Stimulated activated CD8-positive, alpha-beta memory T cell treated with anti-CD3 and anti-CD28 coated beads, Interleukin-12 subunit alpha, Interleukin-12 subunit beta, amount 100 ng/mL, for 24 hours (primary cell): ENCODE data around the gene P2RY2.
"Not testable (repeated sequence)": the region's sequence is repeated elsewhere in the genome, so short reads cannot be mapped to it uniquely, and the experiment has no call there.

Source experiments
- DNase-seq: peaks from one replicate; pipeline ENCODE4 v3.0.0-alpha.2; 2020; ENCODE audit errors: extremely low read depth

P2RY2 gene

GRCh38 chr11:73267906-73268540 is 49.9 kb downstream of the P2RY2 start:
- DNase-seq: no peak

- DNase-seq: no peak
Observed at GRCh38 chr11:73268671-73269271, 50.7 kb downstream of the P2RY2 start.

GRCh38 chr11:73269459-73270015 is 51.5 kb downstream of the P2RY2 start:
- no peak for DNase-seq

GRCh38 chr11:73270016-73270854 is 52.2 kb downstream of the P2RY2 start:
- DNase-seq: no peak

DNA sequence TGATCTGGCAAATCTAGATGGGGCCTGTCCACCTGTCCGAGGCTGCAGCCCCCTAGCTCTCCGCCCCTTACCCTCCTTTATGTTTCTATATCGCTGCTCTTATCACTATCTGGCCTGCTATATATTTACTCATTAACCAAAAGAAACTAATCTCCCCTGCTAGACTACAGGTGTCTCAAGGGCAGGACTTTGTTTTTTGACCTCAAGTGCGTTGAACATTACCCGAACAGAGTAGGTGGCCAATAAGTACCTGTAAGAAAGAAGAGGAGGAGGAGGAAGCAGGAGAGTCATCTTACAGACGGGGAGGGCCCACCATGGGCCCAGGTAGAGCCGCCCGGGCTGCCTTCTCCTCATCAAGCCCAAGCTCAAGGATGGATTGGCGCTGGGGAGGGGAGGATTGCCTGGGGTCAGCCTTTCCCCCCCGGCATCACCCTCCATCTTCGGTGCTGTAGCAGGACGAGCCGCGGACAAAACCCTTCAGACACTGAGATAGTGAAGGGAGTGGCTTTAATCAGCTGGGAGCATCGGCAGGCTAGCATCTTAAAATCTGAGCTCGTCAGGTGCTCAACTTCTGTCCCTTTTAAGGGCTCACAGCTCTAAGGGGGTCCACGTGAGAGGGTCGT is 52.9 kb downstream of the P2RY2 start:
- no peak for DNase-seq

GRCh38 chr11:73271478-73271865 is 53.4 kb downstream of the P2RY2 start:
- DNase-seq: not testable (repeated sequence)

- DNase-seq: no peak
Observed at GRCh38 chr11:73271936-73272679, 54.0 kb downstream of the P2RY2 start, which contains the start of gene P2RY6. Gene P2RY6, plus strand, starts transcription at chr11:73272338. Its CDS starts 24,181 bp downstream, at chr11:73296519.

GRCh38 chr11:73272680-73273038 is 54.6 kb downstream of the P2RY2 start:
- no peak for DNase-seq

DNA sequence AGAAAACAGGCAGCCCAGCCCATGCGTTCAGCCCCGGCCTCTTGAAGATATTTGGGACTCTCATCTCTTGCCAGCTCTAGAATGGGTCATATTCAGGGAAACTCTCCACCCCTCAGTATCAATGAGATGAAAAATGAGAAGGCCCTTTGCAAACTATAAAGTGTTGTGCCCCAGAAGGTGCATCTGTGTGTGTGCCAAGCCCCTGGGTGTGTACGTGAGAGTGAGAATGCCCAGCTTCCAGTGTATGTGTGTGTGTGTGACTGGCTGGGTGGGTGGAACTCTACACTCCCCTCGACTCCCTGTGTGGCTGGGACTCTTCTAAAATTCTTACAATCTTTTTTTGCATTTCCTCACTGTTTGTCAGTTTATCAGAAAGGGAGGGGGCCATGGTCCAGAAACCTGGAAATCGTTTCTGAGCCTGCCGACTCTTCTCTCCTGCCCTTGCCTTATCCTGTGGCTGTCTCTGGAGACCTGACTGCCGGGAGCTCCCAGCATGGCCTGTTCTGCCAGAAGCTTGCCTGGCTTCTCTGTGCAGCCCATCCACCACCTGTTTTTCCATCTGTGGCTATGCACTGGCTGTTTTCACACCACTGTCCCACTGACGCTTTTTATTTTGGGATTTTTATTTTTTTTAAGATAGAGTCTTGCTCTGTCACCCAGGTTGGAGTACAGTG is 55.3 kb downstream of the P2RY2 start:
- no peak for DNase-seq

- not testable (repeated sequence) for DNase-seq
Observed at GRCh38 chr11:73274191-73274590, 56.1 kb downstream of the P2RY2 start.

DNA sequence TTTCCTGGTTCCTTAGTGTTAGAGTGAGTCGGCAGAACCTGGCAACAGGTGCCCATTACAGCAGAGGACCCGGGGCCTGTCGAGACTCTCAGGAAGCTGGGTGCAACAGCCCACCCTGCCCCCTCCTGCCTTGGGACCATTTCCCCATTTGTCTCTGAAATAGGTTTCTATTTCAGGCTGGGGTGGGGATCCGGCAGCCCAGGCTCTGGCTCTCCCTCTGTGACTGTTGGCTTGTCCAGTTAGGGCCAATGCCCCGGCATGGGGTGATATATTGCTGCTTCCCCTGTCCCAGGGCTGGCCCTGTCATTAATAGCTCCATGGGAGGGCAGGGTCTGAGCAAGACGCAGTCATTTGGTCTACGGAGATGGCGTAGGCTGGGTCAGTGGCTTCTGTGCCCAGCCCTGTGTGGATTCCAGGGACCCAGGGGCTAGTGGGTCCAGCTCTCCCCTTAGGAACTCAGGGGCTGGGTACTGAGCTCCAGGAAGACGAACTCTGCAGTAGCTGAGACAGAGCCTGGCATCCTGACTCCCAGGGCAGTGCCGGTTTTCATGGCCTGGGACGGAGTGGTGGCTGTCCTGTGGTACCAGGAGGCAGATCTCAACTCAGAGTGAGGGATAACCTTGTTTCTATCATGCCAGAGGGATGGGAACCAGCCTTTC is 56.8 kb downstream of the P2RY2 start:
- DNase-seq: no peak

- DNase-seq: no peak
Observed at GRCh38 chr11:73275381-73275750, 57.3 kb downstream of the P2RY2 start.

GRCh38 chr11:73277467-73277866 is 59.4 kb downstream of the P2RY2 start:
- no peak for DNase-seq

GRCh38 chr11:73280626-73281025 is 62.5 kb downstream of the P2RY2 start:
- DNase-seq: no peak

GRCh38 chr11:73281201-73281741 is 63.2 kb downstream of the P2RY2 start:
- no peak for DNase-seq

- DNase-seq: no peak
Observed at GRCh38 chr11:73281796-73282660, 63.9 kb downstream of the P2RY2 start.

DNA sequence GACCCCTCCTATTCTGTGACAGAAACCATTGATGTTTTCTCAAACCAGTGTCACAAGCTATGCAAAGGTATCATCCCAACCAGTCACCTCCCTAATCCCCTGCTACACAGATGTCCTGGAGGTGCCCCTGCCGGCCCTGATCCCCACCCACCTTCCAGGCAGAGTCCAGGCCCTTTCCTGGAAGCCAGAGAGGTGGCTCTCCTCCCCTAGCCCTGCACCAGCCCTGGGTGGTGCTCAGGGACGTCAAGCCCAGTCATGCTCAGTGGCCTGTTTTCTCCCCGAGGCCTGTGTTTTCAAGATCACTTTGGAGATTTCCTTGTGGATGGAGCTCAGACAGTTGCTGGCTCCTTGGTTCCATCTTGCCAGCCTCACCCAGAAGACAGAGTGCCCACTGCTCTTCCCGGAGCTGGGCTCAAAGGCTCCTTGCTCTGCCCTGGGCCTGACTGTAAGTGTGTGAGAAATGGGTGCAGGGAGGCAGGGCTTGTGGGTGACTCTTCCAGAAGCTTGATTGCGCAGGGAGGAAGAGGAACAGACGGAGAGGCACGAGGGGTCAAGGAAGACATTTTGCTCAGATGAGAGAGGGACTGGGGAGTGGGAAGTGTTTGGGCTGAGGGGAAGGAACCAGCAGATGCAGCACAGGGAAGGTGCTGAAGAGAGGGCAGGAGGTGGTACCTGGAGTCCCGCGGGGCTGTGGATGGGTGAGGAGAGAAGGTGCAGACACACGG is 65.4 kb downstream of the P2RY2 start:
- DNase-seq: no peak

DNA sequence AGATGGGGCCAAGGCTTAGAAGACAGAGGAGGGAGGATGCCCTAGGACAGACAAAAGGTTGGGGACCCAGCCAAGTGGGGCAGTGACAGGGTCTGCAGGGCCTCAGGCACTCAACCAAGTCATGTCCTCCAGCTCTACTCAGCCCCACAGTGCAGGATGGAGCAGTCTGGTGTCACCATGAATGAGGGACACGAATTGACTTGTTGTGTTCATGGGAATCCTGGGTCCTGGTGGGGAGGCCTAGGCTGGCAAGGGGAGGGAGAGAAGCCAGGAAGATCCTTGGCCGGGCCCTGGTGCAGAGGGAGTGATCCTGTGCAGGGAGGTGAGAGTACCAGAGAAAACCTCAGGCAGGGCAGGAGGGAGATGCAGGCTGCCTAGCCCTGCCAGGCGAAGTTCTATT is 66.0 kb downstream of the P2RY2 start:
- no peak for DNase-seq
